HUES64 (cell line): ENCODE measurements around the gene GAD1.

Experiments used
- H3K27ac ChIP-seq: 2 replicates; pipeline ENCODE4 v1.7.0; 2013; ENCODE audit warnings: low read depth, low read length, inconsistent platforms
- H3K27me3 ChIP-seq: 2 replicates; pipeline ENCODE4 v1.6.1; 2013; ENCODE audit warnings: mild to moderate bottlenecking, low read length; ENCODE audit not compliant: insufficient read depth
- H3K36me3 ChIP-seq: 2 replicates; pipeline ENCODE4 v1.6.1; 2013; ENCODE audit warnings: mild to moderate bottlenecking, low read length; ENCODE audit not compliant: insufficient read depth
- H3K4me1 ChIP-seq: 2 replicates; pipeline ENCODE4 v1.6.1; 2013; ENCODE audit warnings: mild to moderate bottlenecking, low read length, moderate library complexity; ENCODE audit not compliant: insufficient read depth
- H3K4me3 ChIP-seq: 2 replicates; pipeline ENCODE4 v1.5.1; 2013; ENCODE audit warnings: mild to moderate bottlenecking, low read length, moderate library complexity
- H3K9ac ChIP-seq: 2 replicates; pipeline ENCODE4 v1.6.1; 2013; ENCODE audit warnings: mild to moderate bottlenecking, low read depth, low read length
- H3K9me3 ChIP-seq: 2 replicates; pipeline ENCODE4 v1.6.1; 2013; ENCODE audit warnings: low read depth, low read length; ENCODE audit not compliant: insufficient read depth
- WGBS: fragments of 150-250, 120-280 bp; methylation state at CpG from one replicate; pipeline ENCODE4 v1.1.7; 2013; ENCODE audit warnings: missing lambda C conversion rate; 5-methylcytosine and 5-hydroxymethylcytosine counted together

GAD1 gene

DNA sequence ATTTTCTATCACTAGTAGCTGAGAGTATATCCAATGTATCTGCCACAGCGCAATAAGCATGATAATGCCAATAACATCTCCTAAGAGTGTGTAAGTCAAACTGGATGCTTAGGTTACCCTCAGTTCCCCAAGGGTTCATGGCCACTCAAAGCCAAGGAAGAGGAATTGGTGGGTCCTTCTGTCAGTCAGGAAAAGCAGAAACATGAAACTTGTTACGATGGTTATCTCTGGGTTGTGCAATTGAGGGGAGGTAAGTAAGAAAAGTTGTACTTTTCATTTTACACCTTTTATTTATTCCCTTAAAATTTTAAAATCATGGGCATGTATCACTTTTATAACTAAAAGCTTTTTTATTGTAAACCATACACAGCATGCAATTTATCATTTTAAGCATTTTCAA lies 10.1 kb upstream of the GAD1 start:
- no peak overlapping the region for H3K4me3 ChIP-seq
- WGBS = 100% methylated on average over 2 of the region's 2 CpGs
- H3K36me3 ChIP-seq = no peaks in the 10 kb centered on the region
- H3K9me3 ChIP-seq = no peaks in the 10 kb centered on the region
- H3K27ac ChIP-seq = no peak overlapping the region
- H3K9ac ChIP-seq = no peak overlapping the region
- no peaks in the 10 kb centered on the region for H3K4me1 ChIP-seq
- H3K27me3 ChIP-seq = no peaks in the 10 kb centered on the region

DNA sequence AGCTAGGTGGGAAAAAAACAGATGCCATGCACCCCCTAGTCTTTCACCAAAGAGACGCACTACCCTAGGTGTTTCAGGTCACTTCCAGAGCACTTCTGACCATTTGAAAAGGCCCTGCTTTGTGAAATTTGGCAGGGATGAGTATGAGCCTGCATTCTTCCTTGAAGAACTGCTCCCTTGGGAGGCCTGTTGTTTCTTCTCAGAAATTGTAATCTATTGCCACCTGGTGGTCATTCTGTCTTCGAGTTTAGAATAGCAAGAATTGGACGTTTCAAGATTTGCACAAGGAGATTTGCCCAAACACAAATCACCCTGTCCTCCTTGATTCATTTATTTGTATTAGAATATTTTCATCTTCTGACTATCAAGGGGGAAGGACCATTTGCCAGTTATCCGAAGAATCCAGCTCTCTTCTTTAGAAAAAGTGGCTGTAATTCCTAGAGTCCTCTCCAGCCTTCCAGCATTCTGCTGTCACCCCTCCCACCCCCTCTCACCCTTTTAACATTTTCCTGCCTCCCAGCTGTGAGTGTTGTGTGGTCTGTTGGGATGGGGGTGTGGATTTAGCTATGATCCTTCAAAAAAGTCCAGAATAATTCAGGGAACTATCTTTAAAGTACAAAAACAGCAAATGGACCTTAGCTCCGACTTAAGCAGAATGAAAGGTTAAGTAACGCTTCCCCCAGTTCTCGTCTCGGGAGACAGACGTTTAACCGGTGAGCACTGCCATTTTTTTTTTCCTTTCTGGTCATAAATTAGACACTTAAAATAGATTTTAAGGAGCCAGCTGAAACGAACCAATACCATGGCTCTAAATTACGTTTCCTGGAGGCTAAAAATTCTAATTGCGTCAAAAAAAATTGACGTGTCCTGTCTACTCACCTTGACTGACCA lies 3.7 kb upstream of the GAD1 start:
- Histone ChIP-seq H3K36me3 (no peaks in the 10 kb centered on the region), H3K9ac (0 out of 2 replicates have a peak overlapping the region, but pooled peaks have one; percentile 1), H3K4me1 (peaks cover 17% of the 10 kb centered on the region), H3K27me3 (peaks cover 52% of the 10 kb centered on the region), H3K27ac (no peak overlapping the region), H3K4me3 (peak overlapping the region; percentile 72), H3K9me3 (no peaks in the 10 kb centered on the region)
- WGBS = under 1% methylated on average over 14 of the region's 14 CpGs

GRCh38 chr2:170813611-170814532 lies 2.8 kb upstream of the GAD1 start:
- WGBS = 3% methylated on average over 37 of the region's 41 CpGs
- no peak overlapping the region for H3K27ac ChIP-seq
- no peaks in the 10 kb centered on the region for H3K36me3 ChIP-seq
- 0 out of 2 replicates have a peak overlapping the region, but pooled peaks have one; percentile 1 for H3K9ac ChIP-seq
- H3K27me3 ChIP-seq = peaks cover 61% of the 10 kb centered on the region
- H3K9me3 ChIP-seq = no peaks in the 10 kb centered on the region
- H3K4me1 ChIP-seq = peaks cover 21% of the 10 kb centered on the region
- peak overlapping the region; percentile 72 for H3K4me3 ChIP-seq

- Histone ChIP-seq H3K27me3 (peaks cover 69% of the 10 kb centered on the region), H3K36me3 (no peaks in the 10 kb centered on the region), H3K4me1 (peaks cover 28% of the 10 kb centered on the region), H3K4me3 (peak overlapping the region; percentile 72), H3K9ac (no peak overlapping the region), H3K9me3 (no peaks in the 10 kb centered on the region), H3K27ac (no peak overlapping the region)
- 38% methylated on average over 30 of the region's 31 CpGs for WGBS
Observed at GRCh38 chr2:170814533-170815230, 2.0 kb upstream of the GAD1 start.

- Histone ChIP-seq H3K36me3 (no peaks in the 10 kb centered on the region), H3K4me1 (peaks cover 32% of the 10 kb centered on the region), H3K9me3 (no peaks in the 10 kb centered on the region), H3K27me3 (peaks cover 75% of the 10 kb centered on the region), H3K27ac (no peak overlapping the region), H3K4me3 (peak overlapping the region; percentile 72), H3K9ac (no peak overlapping the region)
- 8% methylated on average over 16 of the region's 19 CpGs for WGBS
Observed at GRCh38 chr2:170815311-170815710, 1.4 kb upstream of the GAD1 start.

DNA sequence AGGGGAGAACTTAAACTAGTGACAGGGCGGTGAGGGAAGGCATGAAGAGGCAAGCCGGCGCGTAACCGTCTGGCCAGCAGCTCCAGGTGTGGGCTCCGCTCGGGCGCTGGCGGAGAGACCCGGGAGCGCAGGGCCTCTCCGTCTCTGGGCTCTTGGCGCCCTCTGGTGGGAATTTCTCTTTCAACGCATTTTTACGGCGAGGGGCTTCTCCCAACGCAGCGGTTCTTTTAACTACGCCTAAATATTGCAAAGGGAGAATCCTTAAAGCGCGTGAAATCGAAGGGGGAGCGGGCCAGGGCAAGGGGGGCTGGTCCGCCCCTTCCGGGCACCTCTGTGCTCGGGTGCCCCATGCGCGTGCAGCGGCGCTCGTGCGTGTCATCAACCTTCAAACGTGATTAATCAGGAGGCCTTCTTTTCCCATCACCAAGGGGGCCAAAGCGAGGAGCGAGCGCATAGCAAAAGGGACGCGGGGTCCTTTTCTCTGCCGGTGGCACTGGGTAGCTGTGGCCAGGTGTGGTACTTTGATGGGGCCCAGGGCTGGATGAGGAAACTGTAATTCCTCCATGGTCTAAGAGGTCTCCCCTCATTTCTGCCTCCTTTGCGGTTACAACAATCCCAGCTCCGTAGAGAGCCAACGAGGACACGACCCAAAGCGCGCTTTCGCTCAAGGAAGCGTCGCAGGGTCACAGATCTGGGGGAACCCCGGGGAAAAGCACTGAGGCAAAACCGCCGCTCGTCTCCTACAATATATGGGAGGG lies 762 bp upstream of the GAD1 start:
- under 1% methylated on average over 52 of the region's 52 CpGs for WGBS
- Histone ChIP-seq H3K9ac (peak overlapping the region; percentile 10; the same call in 1 of the 2 replicates), H3K27ac (no peak overlapping the region), H3K27me3 (peaks cover 81% of the 10 kb centered on the region), H3K9me3 (no peaks in the 10 kb centered on the region), H3K4me3 (peak overlapping the region; percentile 72), H3K36me3 (no peaks in the 10 kb centered on the region), H3K4me1 (peaks cover 38% of the 10 kb centered on the region)

DNA sequence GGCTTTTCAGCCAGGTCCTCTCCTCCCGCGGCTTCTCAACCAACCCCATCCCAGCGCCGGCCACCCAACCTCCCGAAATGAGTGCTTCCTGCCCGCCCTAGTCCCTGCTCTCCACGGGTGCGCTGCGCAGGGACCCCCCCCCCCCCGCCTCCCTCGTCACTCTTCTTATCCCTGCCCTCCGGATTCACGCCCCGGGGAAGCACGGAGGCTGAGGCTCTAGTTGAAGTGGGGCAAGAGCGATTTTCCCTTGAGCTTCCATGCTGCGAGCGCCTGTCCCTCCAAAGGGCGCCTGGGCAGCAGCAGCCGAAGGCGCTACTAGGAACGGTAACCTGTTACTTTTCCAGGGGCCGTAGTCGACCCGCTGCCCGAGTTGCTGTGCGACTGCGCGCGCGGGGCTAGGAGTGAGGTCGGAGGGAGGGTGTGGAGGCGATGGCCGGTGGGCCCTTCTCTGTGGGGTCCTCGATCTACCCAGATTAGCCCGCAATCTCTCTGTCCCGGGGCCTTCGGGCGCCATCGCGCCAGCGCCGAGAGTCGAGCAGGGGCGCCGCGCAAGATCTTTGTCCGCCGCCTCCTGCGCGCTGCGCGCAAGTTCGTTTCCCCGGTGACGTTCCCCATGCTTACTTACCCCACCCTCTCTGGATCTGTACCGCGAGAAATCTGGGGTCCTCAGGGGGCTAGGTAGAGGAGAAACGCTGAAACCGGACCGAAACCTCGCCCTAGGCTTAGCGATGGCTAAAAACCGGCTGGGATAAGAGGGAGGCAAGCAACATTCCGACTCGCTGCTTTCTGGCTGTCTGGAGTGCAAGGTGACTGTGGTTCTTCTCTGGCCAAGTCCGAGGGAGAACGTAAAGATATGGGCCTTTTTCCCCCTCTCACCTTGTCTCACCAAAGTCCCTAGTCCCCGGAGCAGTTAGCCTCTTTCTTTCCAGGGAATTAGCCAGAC lies 677 bp downstream of the GAD1 start:
- Histone ChIP-seq H3K9ac (peak overlapping the region; percentile 66; the same call in 1 of the 2 replicates), H3K27me3 (peaks cover 96% of the 10 kb centered on the region)
- under 1% methylated on average over 67 of the region's 69 CpGs for WGBS

DNA sequence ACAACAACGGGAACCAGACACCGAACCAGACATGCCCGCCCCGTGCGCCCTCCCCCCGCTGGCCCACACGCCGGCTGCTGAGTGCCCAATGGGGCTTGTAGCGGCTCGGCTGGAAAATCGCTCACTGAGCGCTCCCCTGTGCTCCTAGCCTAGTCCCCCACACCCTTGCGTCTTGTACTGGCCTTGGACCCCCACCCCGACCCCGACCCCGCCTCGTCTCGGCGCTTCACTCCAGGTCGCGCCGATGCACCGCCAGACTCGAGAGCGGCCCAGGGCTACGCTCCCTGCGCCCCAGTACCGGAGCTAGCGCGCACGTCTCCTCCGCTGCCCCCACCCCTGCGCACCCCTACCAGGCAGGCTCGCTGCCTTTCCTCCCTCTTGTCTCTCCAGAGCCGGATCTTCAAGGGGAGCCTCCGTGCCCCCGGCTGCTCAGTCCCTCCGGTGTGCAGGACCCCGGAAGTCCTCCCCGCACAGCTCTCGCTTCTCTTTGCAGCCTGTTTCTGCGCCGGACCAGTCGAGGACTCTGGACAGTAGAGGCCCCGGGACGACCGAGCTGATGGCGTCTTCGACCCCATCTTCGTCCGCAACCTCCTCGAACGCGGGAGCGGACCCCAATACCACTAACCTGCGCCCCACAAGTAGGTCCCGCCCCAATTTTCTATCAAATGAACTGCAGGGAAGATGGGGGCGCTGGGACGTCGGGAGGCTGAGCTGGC lies 1.5 kb downstream of the GAD1 start:
- Histone ChIP-seq H3K9me3 (no peaks in the 10 kb centered on the region), H3K36me3 (no peaks in the 10 kb centered on the region), H3K4me1 (peaks cover 51% of the 10 kb centered on the region), H3K27me3 (peaks cover 100% of the 10 kb centered on the region), H3K4me3 (peak overlapping the region; percentile 72), H3K27ac (no peak overlapping the region), H3K9ac (peak overlapping the region; percentile 16; the same call in 1 of the 2 replicates)
- WGBS = under 1% methylated on average over 60 of the region's 60 CpGs

More for the DNA sequence above, 677 bp downstream of the GAD1 start:
- H3K9me3 ChIP-seq = no peaks in the 10 kb centered on the region
- H3K36me3 ChIP-seq = no peaks in the 10 kb centered on the region
- peak overlapping the region; percentile 72 for H3K4me3 ChIP-seq
- peaks cover 48% of the 10 kb centered on the region for H3K4me1 ChIP-seq
- H3K27ac ChIP-seq = no peak overlapping the region

DNA sequence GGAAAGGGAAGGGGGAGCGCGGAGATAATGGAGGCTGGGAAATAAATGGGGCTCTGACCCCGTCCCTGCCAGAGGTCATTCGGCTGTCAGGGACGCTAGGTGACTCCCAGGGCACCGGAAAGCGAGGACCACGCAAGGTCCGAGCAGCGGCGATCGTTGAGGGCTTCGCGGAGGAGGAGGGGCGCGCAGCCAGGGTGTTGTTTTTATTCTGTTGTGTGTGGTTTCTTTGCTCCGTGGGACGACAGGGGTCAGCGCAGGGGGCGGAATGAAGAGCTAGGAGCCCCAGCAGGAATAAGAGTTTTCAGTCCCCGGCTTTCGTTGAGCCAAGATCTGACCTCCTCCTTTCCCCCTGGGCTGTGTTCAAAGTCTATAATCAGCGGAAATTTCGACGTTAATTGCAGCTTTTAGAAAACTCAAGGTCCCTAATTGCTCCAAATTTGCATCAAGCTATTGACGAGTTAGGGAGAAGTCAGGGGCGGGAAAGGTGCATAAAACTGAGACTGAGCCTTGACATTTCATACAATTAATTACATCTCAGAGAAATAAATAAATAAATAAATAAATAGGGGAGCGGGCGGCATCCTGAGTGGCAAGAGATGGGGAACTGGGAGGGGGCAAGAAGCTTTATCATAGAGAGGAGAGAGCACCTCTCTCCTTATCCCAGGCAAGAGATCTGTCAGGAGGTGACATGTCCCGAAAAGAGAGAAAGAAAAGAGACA lies 2.2 kb downstream of the GAD1 start:
- WGBS = 4% methylated on average over 27 of the region's 30 CpGs
- Histone ChIP-seq H3K36me3 (no peaks in the 10 kb centered on the region), H3K4me1 (peaks cover 50% of the 10 kb centered on the region), H3K27me3 (peaks cover 100% of the 10 kb centered on the region), H3K9ac (peak overlapping the region; percentile 16; the same call in 1 of the 2 replicates), H3K4me3 (peak overlapping the region; percentile 72), H3K9me3 (no peaks in the 10 kb centered on the region), H3K27ac (no peak overlapping the region)
